ENCODE results near the gene SELENOM.

The SELENOM gene, protein sequence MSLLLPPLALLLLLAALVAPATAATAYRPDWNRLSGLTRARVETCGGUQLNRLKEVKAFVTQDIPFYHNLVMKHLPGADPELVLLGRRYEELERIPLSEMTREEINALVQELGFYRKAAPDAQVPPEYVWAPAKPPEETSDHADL

GRCh38 chr22:31107178-31107893 is at the start of gene SELENOM:
SELENOM (minus strand) TSS chr22:31107568; CDS start chr22:31107505, 63 bp downstream.
- peak; percentile 99 for DNase-seq

- peak; percentile 48 for DNase-seq
Observed at GRCh38 chr22:31155422-31155821, 48.1 kb upstream of the SELENOM start.

DNA sequence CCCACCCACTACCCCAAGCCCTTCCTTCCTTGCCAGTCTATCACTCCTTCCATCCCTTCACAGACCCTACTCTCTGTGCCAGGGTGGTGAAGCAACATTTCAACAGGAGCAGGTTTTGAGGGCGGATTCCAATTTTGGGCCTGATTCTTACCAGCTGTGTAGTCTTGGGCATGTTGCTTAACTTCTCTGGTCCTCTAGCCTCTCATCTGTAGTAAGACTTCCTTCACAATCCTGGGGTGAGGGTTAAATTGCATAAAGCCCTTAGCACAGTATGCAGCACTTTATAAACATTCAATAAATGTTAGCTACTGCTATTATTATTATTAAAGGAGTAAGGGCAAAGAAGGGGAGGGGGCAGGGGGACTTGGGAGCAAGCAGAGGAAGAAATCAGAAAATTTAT is 47.6 kb upstream of the SELENOM start:
- no peak for DNase-seq

DNA sequence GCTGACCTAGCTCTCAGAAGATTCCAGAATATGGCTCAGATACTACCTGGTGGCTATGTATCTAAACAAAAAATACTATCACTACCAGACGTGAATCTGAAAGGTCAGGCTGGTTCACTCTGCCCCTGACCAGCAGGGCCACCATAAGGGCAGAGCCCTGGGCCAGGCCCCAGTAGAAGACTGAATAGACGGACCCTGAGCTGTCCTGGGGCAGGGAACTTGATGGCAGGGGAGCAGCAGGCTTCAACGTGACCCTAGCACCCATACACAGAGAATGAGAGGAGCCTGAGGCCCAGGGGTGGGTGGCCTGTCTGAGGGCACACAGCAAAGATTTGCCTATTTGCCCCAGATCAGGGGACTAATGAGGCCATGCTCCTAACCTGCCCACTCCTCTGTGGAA is 46.0 kb upstream of the SELENOM start:
- DNase-seq: no peak

GRCh38 chr22:31151872-31152271 is 44.5 kb upstream of the SELENOM start:
- no peak for DNase-seq

DNA sequence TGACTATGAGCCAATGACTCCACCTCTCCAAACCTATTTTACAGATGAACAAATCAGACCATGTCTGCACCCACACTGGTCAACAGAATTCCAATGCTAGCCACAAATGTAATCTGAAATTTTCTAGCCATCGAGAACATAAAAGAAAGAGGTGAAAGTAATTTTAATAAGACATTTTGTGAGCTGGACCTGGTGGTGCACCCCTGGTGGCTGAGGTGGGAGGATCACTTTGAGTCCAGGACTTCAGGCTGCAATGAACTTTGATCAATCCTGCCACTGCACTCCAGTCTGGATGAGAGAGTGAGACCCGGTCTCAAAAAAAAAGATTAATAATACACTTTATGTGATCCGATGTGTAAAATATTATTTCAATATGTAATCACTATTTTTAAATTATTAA is 43.2 kb upstream of the SELENOM start:
- DNase-seq: no peak

GRCh38 chr22:31148953-31149627 is 41.7 kb upstream of the SELENOM start:
- peak; percentile 76 for DNase-seq

DNA sequence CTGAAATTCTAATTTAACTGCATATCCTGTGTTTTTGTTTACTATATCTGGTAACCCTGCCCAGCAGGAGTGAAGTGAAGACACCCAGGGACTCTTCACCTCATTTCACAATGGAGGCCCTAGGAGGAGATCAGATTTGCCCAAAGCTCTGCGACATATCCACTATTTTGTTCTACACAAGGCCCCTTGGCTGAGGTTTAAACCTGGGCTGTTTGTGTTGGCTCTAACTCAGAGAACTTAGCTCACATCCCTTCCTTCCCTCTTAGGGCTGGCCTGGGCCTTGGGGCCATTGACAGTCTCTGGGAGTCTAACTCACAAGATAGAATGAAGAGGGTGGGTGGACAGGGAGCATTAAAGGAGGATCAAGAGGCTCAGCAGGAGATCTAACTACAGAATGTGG is 41.1 kb upstream of the SELENOM start:
- DNase-seq: no peak

DNA sequence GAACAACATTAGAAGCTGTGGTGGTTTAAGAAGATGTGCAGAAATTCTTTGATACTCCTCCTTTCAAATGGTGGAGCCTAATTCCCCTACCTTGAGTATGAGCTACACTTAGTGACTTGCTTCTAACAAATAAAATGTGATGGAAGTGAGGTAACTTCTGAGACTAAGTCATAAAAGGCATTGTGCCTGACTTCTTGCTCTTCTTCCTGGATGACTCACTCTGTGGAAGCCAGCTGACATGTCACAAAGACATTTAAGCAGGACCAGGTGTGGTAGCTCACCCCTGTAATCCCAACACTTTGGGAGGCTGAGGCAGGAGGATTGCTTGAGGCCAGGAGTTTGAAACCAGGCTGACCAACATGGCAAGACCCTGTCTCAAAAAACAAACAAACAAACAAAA is 36.9 kb upstream of the SELENOM start:
- DNase-seq: peak; percentile 68

GRCh38 chr22:31143537-31143936 is 36.2 kb upstream of the SELENOM start:
- no peak for DNase-seq

DNA sequence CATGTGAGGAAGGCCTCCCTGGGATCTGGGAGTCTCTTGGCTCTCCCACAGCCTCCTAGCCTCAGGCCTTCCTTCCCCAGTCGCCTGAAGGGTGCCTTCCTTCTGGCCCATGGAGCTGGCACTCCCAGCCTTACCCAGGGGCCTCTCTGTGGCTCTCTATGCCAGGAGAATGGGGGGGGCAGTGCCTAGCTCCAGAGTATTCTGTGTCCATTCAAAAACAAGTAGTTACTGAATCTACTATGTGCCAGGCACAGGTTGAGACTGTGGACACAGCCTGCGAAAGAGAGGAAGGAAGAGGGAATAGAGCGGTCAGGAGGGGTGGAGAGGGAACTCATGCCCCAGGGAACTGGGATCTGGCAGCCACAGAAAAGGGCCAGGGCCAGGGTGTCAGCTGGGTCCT is 35.7 kb upstream of the SELENOM start:
- DNase-seq: no peak

GRCh38 chr22:31142285-31142684 is 34.9 kb upstream of the SELENOM start:
- DNase-seq: no peak

DNA sequence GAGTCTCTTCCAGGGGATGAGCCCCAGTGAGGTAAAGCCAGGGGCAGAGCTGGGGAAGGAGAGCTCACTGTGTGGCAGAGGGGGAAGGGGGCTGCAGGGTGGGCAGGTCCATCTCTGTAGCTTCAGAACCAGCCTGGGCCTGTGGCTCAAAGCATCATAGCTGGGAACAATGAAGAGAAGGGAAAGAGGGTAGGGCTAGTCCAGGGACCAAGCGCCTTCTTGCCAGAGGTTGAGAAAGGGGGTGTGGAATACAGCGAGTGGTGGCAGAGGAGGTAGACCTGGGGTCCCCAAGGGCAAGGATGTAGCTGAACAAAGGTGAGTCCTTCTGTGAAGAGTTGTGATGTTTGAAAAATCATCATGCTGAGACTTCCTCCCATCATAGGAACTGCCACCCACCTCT is 34.2 kb upstream of the SELENOM start:
- no peak for DNase-seq

GRCh38 chr22:31140746-31141145 is 33.4 kb upstream of the SELENOM start:
- no peak for DNase-seq

- peak; percentile 57 for DNase-seq
Observed at GRCh38 chr22:31139866-31140716, 32.7 kb upstream of the SELENOM start, which contains the start of gene PLA2G3. PLA2G3 (minus strand) TSS chr22:31140508; CDS start chr22:31140354, 154 bp downstream.

DNA sequence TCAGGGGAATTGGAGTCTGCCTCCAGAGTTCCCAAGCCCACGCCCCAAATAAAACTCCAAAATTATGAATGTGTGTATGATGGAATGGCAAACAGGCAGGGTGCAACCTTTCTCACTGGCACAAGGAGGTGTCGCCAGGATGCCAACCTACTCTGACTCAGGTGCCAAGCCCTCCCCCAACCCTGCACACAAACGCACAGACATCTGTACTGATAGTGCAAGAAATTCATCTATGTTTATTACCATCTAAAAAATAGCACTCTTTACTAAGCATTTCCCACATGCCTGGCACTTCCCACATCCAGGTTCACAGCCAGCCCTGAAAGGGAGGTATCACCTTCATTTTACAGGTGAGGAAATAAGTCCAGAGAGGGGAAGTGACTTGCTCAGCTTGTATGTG is 31.7 kb upstream of the SELENOM start:
- no peak for DNase-seq

DNA sequence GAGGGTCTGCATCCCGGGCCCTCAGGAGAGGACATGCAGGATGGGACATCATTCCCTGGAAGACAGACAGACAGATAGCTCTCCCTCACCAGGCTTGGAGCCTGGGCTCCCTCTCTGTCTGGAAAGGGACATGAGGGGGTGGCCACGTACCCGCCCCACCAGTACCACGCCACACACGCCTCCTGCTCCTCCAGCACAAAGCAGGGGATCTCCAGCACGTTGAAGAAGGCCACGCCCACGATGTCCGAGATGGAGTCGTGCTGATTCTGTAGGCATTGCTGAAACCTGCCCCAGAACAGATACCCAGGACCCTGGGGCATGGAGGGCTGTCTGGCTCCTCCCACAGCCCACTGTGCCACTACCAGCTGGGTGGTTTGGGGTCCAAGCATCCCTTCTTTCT is 30.8 kb upstream of the SELENOM start:
- no peak for DNase-seq

DNA sequence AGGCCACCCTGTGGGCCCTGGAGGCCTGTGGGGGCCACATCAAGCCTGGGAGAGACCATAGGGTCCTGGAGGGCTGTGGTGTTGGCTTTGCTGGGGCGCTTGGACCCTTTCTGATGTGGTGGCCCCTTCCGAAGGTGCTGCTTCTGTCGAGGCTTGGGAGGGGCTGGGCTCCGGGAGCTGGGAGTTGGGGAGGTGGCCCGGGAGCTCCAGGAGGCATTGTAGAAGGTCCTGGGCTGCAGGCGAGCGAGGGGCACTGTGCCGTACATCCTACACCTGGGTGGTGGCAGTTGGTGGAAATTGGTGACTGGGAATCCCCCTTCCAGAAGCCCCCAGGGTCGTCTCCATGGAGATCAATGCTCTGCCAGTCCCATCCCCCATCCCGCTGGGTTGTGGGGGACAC is 30.4 kb upstream of the SELENOM start:
- DNase-seq: no peak

DNA sequence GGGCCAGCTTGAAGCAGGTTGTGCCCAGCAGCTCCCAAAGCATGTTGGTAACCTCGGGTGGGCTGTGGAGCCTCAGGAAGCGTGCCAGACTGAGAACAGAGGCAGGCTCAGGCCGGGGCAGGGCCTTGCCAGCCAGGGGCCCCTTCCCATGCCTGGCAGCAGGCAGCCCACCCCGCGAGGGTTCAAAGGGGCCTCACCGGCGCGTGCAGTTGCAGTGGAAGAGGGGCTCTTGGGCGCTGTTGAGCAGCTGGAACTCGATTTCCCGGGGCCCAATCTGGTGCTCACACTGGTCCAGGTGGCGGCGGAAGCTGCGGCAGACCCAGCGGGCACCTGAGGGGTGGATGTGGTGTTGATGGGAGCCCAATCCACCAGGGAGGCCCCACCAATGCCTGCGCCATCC is 29.3 kb upstream of the SELENOM start:
- no peak for DNase-seq

DNA sequence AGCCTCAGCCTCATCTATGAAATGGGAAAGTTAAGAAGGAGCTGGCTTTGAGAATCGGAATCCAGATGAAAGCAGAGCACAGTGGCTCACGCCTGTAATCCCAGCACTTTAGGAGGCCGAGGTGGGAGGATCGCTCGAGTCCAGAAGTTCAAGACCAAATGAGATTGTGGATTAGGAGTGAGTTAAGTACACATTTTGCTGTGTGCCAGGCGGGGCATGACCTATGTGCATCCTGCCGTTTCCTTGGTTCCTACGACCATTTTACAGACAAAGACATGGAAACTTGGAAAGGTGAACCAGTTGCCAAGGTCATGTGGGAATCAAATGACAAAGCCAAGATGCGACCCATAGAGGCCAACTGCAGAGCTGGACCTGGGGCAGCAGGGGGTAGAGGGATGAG is 28.8 kb upstream of the SELENOM start:
- no peak for DNase-seq

DNA sequence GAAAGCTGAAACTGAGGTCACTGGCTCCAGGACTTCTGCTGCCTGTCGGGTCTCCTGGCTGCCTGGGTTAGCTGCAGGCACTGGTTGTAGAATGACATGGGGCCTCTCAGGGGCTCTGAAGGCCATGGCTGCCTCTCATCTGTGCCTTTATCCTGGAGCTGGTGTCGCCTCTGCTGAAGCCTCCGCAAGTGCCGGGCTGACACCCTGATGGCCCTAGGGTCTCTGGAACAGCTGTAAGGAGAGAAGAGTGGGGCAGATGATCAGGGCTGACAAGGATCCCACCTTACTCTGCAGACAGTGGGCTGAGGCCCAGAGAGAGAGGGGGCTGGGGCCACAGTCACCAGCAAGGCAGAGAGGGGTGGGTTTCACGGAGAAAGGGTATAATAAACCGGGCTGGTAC is 28.3 kb upstream of the SELENOM start:
- no peak for DNase-seq

DNA sequence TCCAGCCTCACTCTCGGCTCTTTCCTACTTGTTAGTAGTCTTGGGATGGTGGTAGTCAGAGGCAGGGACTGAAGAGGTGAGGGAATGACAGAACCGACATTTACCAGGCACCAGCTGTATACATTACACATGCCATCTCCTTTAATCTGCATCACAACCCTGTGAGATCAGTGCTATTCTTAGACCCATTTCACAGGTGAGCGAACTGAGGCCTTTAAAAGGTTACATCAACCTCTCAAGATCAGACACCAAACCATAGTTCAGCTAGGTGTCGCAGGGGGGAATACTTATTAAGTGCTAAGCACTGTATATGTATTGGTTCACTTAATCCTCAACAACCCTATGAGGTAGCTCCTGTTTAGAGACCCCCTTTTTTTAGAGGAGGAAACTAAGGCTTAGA is 27.3 kb upstream of the SELENOM start:
- DNase-seq: no peak

GRCh38 chr22:31133911-31134310 is 26.5 kb upstream of the SELENOM start:
- no peak for DNase-seq

Measured in HCEC 1CT (cell line).